GM12878 (cell line): ENCODE measurements around the gene SNAPC3. TPM values are rescaled to one million over a fixed set of nuclear protein-coding genes. Genes with fewer than 3 reads are reported as not detected.

Source experiments
- ATAC-seq: fragments of 200-7000 bp; cut with Tn5 transposase; 3 replicates; pipeline ENCODE4 v1.9.1; 2020; ENCODE audit warnings: mild to moderate bottlenecking, moderate library complexity
- BruUV-seq: library from RNA; stranded (reverse); fragments of 400-500 nt; replicated peaks from 2 replicates; lab custom pipeline; 2021; lab: Mats Ljungman, UMichigan
- CTCF ChIA-PET: fragments of 300-600 bp; sonication (Branson Sonifier 250); formaldehyde crosslinking; extraction: SDS; loops from one replicate; lab custom pipeline; 2021; ENCODE audit warnings: inconsistent platforms; lab: Yijun Ruan, JAX
- POLR2A ChIA-PET: fragments of 350-600 bp; formaldehyde crosslinking; extraction: SDS; loops from one replicate; lab custom pipeline; 2021; ENCODE audit warnings: inconsistent platforms; lab: Charles Lee
- RAD21 ChIA-PET: fragments of 300-600 bp; sonication (Branson Sonifier 250); formaldehyde crosslinking; loops from one replicate; lab custom pipeline; 2023; ENCODE audit warnings: antibody characterized with exemption; ENCODE audit not compliant: unreplicated experiment; lab: Charles Lee
- SMC1A ChIA-PET: fragments of 300-600 bp; sonication (Branson Sonifier 250); formaldehyde crosslinking; loops from one replicate; lab custom pipeline; 2023; ENCODE audit not compliant: unreplicated experiment, uncharacterized antibody; lab: Charles Lee
- DNase-seq: peaks from one replicate; pipeline ENCODE4 v3.0.0-alpha.2; 2011; ENCODE audit warnings: low read depth, low spot score
- FAIRE-seq: peaks from 3 replicates; lab custom pipeline; 2011; peaks lifted over from hg19 to GRCh38; lab: Jason Lieb, UNC
- H2AFZ ChIP-seq: 2 replicates; pipeline ENCODE4 v1.6.0; 2011; ENCODE audit warnings: low read depth, low read length, control low read depth; ENCODE audit not compliant: control insufficient read depth
- H3K27ac ChIP-seq: 2 replicates; pipeline ENCODE4 v1.5.1; 2011; ENCODE audit warnings: control low read depth; ENCODE audit not compliant: control insufficient read depth, insufficient read depth
- H3K27me3 ChIP-seq, 2 experiments: replicated peaks in 1 of 2; 2 replicates each; pipeline versions ENCODE4 v1.6.0 to v1.6.1; 2011; ENCODE audit warnings: low read length in 1 of 2; ENCODE audit not compliant: control insufficient read depth in 2 of 2, insufficient read depth in 2 of 2
- H3K36me3 ChIP-seq, 2 experiments: 2 replicates each; pipeline ENCODE4 v1.5.1; 2011; ENCODE audit warnings: low read length in 1 of 2; ENCODE audit not compliant: control insufficient read depth in 2 of 2, insufficient read depth in 2 of 2
- H3K4me1 ChIP-seq: 2 replicates; pipeline ENCODE4 v1.6.1; 2011; ENCODE audit warnings: mild to moderate bottlenecking, low read length, moderate library complexity, mixed read lengths; ENCODE audit not compliant: control insufficient read depth, insufficient read depth
- H3K4me2 ChIP-seq: 2 replicates; pipeline ENCODE4 v1.6.0; 2011; ENCODE audit warnings: control low read depth; ENCODE audit not compliant: control insufficient read depth, insufficient read depth
- H3K4me3 ChIP-seq: fragments of 200-600 bp; sonication (generic); 2 replicates; pipeline ENCODE4 v1.5.1; 2016
- H3K79me2 ChIP-seq: 2 replicates; pipeline ENCODE4 v1.6.0; 2011; ENCODE audit warnings: low read length; ENCODE audit not compliant: control insufficient read depth, insufficient read depth
- H3K9ac ChIP-seq: 2 replicates; pipeline ENCODE4 v1.8.0; 2011; ENCODE audit warnings: low read length, control low read depth, mixed read lengths; ENCODE audit not compliant: control insufficient read depth, insufficient read depth
- H3K9me3 ChIP-seq: replicated peaks from 3 replicates; pipeline ENCODE4 v1.5.1; 2011; ENCODE audit warnings: mild to moderate bottlenecking, low read length; ENCODE audit not compliant: control insufficient read depth, insufficient read depth
- H4K20me1 ChIP-seq: 2 replicates; pipeline ENCODE4 v1.6.0; 2011; ENCODE audit not compliant: control insufficient read depth, insufficient read depth
- CTCF ChIP-seq, 3 experiments: IDR thresholded peaks in 2 of 3; conservative IDR thresholded peaks in 1 of 3; 2 replicates each; pipeline ENCODE4 v1.5.1; 2011; ENCODE audit warnings: low read depth in 3 of 3, low read length in 3 of 3, mild to moderate bottlenecking in 3 of 3, control low read depth in 2 of 3, moderate library complexity in 2 of 3, inconsistent platforms in 1 of 3, mixed read lengths in 1 of 3; ENCODE audit not compliant: control insufficient read depth in 2 of 3, insufficient read depth in 1 of 3; ENCODE audit errors: extremely low read depth in 1 of 3
- RAD21 ChIP-seq: IDR thresholded peaks from 2 replicates; pipeline ENCODE4 v1.6.1; 2011; ENCODE audit warnings: mild to moderate bottlenecking, low read depth, low read length, moderate library complexity; ENCODE audit not compliant: insufficient read depth
- SMARCA5 ChIP-seq: fragments of 450-650 bp; IDR thresholded peaks from 2 replicates; pipeline ENCODE4 v1.6.1; 2017; ENCODE audit warnings: mild to moderate bottlenecking
- SUPT20H ChIP-seq: IDR thresholded peaks from 2 replicates; pipeline ENCODE4 v1.6.1; 2011; ENCODE audit warnings: low read depth, mild to moderate bottlenecking, low read length, moderate library complexity, borderline replicate concordance; ENCODE audit not compliant: control insufficient read depth
- WGBS: methylation state at CpG from one replicate; pipeline ENCODE4 v1.1.6; 2016; ENCODE audit warnings: low lambda C conversion rate; ENCODE audit not compliant: insufficient replicate concordance, insufficient coverage; ENCODE audit errors: missing lambda C conversion rate; 5-methylcytosine and 5-hydroxymethylcytosine counted together
- in situ Hi-C: fragments of 300-500 bp; cut with MboI; formaldehyde crosslinking; loops from 9 replicates; pipeline ENCODE4 v1.14.3; 2018; ENCODE audit warnings: mixed read lengths
- intact Hi-C: fragments of 100-400 bp; cut with micrococcal nuclease; formaldehyde crosslinking; loops from one replicate; pipeline ENCODE4 v1.14.2; 2022; ENCODE audit not compliant: unreplicated experiment
- polyA plus RNA-seq, 11 experiments: library from polyadenylated mRNA; depleted of rRNA in 4 of 11; unstranded in 6 of 11; stranded (reverse) in 5 of 11; fragments of >200 nt; fragmentation: Nextera tagmentation in 4 of 11; fragmentation: Illumina TruSeq in 1 of 11; extraction: Ambion mirVana in 4 of 11; extraction: Trizol in 1 of 11; gene quantifications; 1 replicate in 1 of 11; 2 replicates in 10 of 11; pipeline versions ENCODE4 v1.2.1 to v1.2.3, GENCODE V29; 2011 to 2016; ENCODE audit warnings: inconsistent platforms in 2 of 11, missing spikeins in 2 of 11, low read depth in 1 of 11
- total RNA-seq, 4 experiments: library from RNA; depleted of rRNA in 3 of 4; stranded (reverse); fragments of >200 nt in 3 of 4; fragmentation: Illumina TruSeq in 1 of 4; extraction: Trizol in 1 of 4; gene quantifications; 2 replicates each; pipeline versions ENCODE4 v1.2.1 to v1.2.3, GENCODE V29; 2013 to 2021

SNAPC3 gene
- total and polyA plus RNA-seq, 10 of the 15 experiments (the other 5 are each of a cell fraction or from before 2014, with no cell fraction given): 5.7 to 47.4 (median 24.6) TPM

- peak; percentile 58 for ATAC-seq
- no peak overlapping the region for H2AFZ ChIP-seq
- H3K79me2 ChIP-seq: peaks cover 1% of the 10 kb centered on the region; the same call in 1 of the 2 replicates
- no peaks in the 10 kb centered on the region for H3K4me1 ChIP-seq
- TF ChIP-seq RAD21 (0 out of 2 replicates have a peak, but pooled peaks have one; percentile 26), CTCF (IDR thresholded peaks at IDR 0.05 in 2 of 3, conservative IDR thresholded peaks at IDR 0.05 in 1 of 3; ENCODE audit: control insufficient read depth in 2 of 3, extremely low read depth in 1 of 3, insufficient read depth in 1 of 3, low read depth in 3 of 3, low read length in 3 of 3) (peak; percentile 31 to 46 (median 36); a peak in 5 of 6 replicates), SUPT20H (no peak), SMARCA5 (no peak)
- in situ Hi-C loops: no loop called here
- intact Hi-C loops: loop anchor here (1.0 to 5.0 kb wide), 2 partner anchors 46 to 122 kb away; no protein-coding TSS in a partner anchor
- ChIA-PET RAD21 (no interaction called here), POLR2A (no interaction called here), CTCF (interaction anchor here (0.6 to 1.0 kb wide), 4 partner anchors 21 to 215 kb away, joined by 3 read pairs; no protein-coding TSS in a partner anchor), SMC1A (interaction anchor here (0.9 kb wide), 1 partner anchor 46 kb away, joined by 4 read pairs; no protein-coding TSS in a partner anchor)
- DNase-seq: no peak
- H4K20me1 ChIP-seq: no peaks in the 10 kb centered on the region
- no peaks in the 10 kb centered on the region for H3K9me3 ChIP-seq
- no peak overlapping the region for H3K4me2 ChIP-seq
- H3K27me3 ChIP-seq: no peaks in the 10 kb centered on the region
- no peak for FAIRE-seq
- peaks cover 1 to 22% of the 10 kb centered on the region in 2 experiments; a peak in 3 of 4 replicates for H3K36me3 ChIP-seq
- no TSS peak for BruUV-seq
- no peak overlapping the region for H3K4me3 ChIP-seq
- H3K9ac ChIP-seq: no peak overlapping the region
- no peak overlapping the region for H3K27ac ChIP-seq
- 49% methylated on average over 2 of the region's 2 CpGs for WGBS
These were observed 63.4 kb downstream of the SNAPC3 start for GRCh38 chr9:15485836-15486666.
